NB4 (cell line): ENCODE data around the gene CEMIP2.

Experiments used
- CTCF ChIP-seq: IDR thresholded peaks from one replicate; pipeline ENCODE4 v1.5.1; 2012; ENCODE audit warnings: low read depth, low read length
- POLR2A ChIP-seq: IDR thresholded peaks from 2 replicates; pipeline ENCODE4 v1.6.1; 2011; ENCODE audit warnings: mild to moderate bottlenecking; ENCODE audit not compliant: insufficient read length; ENCODE audit errors: extremely low read depth

DNA sequence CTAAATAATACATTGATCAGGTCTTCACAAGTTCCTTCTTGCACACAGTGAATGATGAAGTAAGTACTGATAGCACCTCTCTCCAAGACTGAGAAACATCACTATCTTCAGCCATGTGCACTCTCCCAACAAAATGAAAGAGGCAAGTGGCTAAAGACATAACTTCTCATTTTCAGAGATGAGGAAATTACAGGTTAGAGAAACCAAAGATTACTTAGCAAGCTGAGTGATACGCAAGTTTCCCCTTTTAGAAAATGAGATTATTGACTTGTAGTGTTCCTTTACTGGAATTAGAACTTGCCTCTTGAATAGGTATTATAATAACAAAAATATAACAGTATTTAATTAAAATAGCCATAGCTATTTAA, 21.6 kb downstream of the CEMIP2 start:
- TF ChIP-seq CTCF (no peak), POLR2A (no peak)
